IMR-90 (cell line): ENCODE results near the gene HECTD2. TPM values are rescaled to one million over a fixed set of nuclear protein-coding genes. Genes with fewer than 3 reads are reported as not detected.

ENCODE experiments used
- ATAC-seq: fragments of 200-7000 bp; cut with Tn5 transposase; 2 replicates; pipeline ENCODE4 v1.9.1; 2020; ENCODE audit warnings: low read depth, mild to moderate bottlenecking, moderate library complexity
- BruUV-seq: library from RNA; stranded (reverse); fragments of 400-500 nt; replicated peaks from 2 replicates; lab custom pipeline; 2021; lab: Mats Ljungman, UMichigan
- CTCF ChIA-PET: fragments of 300-600 bp; formaldehyde crosslinking; extraction: SDS; loops from one replicate; lab custom pipeline; 2021; ENCODE audit warnings: antibody characterized with exemption; lab: Yijun Ruan, JAX
- POLR2A ChIA-PET: fragments of 300-600 bp; sonication (Branson Sonifier 250); formaldehyde crosslinking; loops from one replicate; lab custom pipeline; 2022; ENCODE audit warnings: antibody characterized with exemption; ENCODE audit not compliant: unreplicated experiment; lab: Charles Lee
- DNase-seq: peaks from one replicate; pipeline ENCODE4 v3.0.0; 2013
- H2AFZ ChIP-seq: replicated peaks from 2 replicates; pipeline ENCODE3; 2013; ENCODE audit warnings: low read length, mild to moderate bottlenecking; ENCODE audit not compliant: poor library complexity
- H2AK5ac ChIP-seq: 2 replicates; pipeline ENCODE4 v1.6.1; 2013; ENCODE audit warnings: low read depth, low read length, inconsistent platforms
- H2AK9ac ChIP-seq: replicated peaks from 2 replicates; pipeline ENCODE3; 2013; ENCODE audit warnings: mild to moderate bottlenecking, low read depth, low read length, moderate library complexity; ENCODE audit not compliant: poor library complexity
- H2BK120ac ChIP-seq: 2 replicates; pipeline ENCODE4 v1.6.1; 2013; ENCODE audit warnings: low read depth, low read length, inconsistent platforms
- H2BK15ac ChIP-seq: 3 replicates; pipeline ENCODE4 v1.6.1; 2013; ENCODE audit warnings: low read depth, low read length, inconsistent platforms
- H2BK20ac ChIP-seq: 2 replicates; pipeline ENCODE4 v1.6.1; 2013; ENCODE audit warnings: low read depth, mild to moderate bottlenecking, inconsistent platforms, low read length, moderate library complexity
- H2BK5ac ChIP-seq: 2 replicates; pipeline ENCODE4 v1.6.1; 2013; ENCODE audit warnings: mild to moderate bottlenecking, low read depth, low read length, inconsistent platforms; ENCODE audit not compliant: poor library complexity, severe bottlenecking
- H3K14ac ChIP-seq: replicated peaks from 2 replicates; pipeline ENCODE4 v1.6.1; 2013; ENCODE audit warnings: low read depth, low read length, inconsistent platforms
- H3K18ac ChIP-seq: 2 replicates; pipeline ENCODE4 v1.6.1; 2013; ENCODE audit warnings: low read depth, low read length, control low read depth
- H3K23ac ChIP-seq: 2 replicates; pipeline ENCODE4 v1.6.1; 2013; ENCODE audit warnings: low read depth, low read length, inconsistent platforms
- H3K27ac ChIP-seq: 2 replicates; pipeline ENCODE4 v1.5.1; 2013; ENCODE audit warnings: mild to moderate bottlenecking, control low read depth, low read length; ENCODE audit not compliant: insufficient read depth
- H3K27me3 ChIP-seq: 2 replicates; pipeline ENCODE4 v1.6.1; 2013; ENCODE audit warnings: low read length; ENCODE audit not compliant: control insufficient read depth, insufficient read depth
- H3K36me3 ChIP-seq: 2 replicates; pipeline ENCODE4 v1.6.1; 2013; ENCODE audit warnings: low read length, mixed read lengths; ENCODE audit not compliant: control insufficient read depth, insufficient read depth
- H3K4ac ChIP-seq: 2 replicates; pipeline ENCODE4 v1.6.1; 2013; ENCODE audit warnings: low read depth, low read length, inconsistent platforms
- H3K4me1 ChIP-seq: 2 replicates; pipeline ENCODE4 v1.6.1; 2013; ENCODE audit warnings: low read length, mixed read lengths; ENCODE audit not compliant: control insufficient read depth, insufficient read depth
- H3K4me2 ChIP-seq: 2 replicates; pipeline ENCODE4 v1.6.1; 2013; ENCODE audit warnings: low read depth, mild to moderate bottlenecking, control low read depth, low read length, moderate library complexity
- H3K4me3 ChIP-seq: 2 replicates; pipeline ENCODE4 v1.5.1; 2013; ENCODE audit warnings: low read depth, mild to moderate bottlenecking, control low read depth, low read length, moderate library complexity; ENCODE audit not compliant: insufficient read depth
- H3K56ac ChIP-seq: 2 replicates; pipeline ENCODE4 v1.6.1; 2013; ENCODE audit warnings: low read length, inconsistent platforms; ENCODE audit not compliant: insufficient read depth; ENCODE audit errors: extremely low read depth
- H3K79me1 ChIP-seq, 2 experiments: 2 replicates each; pipeline ENCODE4 v1.6.1; 2013; ENCODE audit warnings: low read length in 2 of 2, inconsistent platforms in 1 of 2, low read depth in 1 of 2
- H3K9ac ChIP-seq: 2 replicates; pipeline ENCODE4 v1.6.1; 2013; ENCODE audit warnings: low read depth, low read length, control low read depth
- H3K9me1 ChIP-seq: 2 replicates; pipeline ENCODE4 v1.6.1; 2013; ENCODE audit warnings: low read length, inconsistent platforms; ENCODE audit not compliant: insufficient read depth
- H3K9me3 ChIP-seq: 2 replicates; pipeline ENCODE4 v1.6.1; 2013; ENCODE audit warnings: low read length; ENCODE audit not compliant: control insufficient read depth, insufficient read depth
- H4K20me1 ChIP-seq: 2 replicates; pipeline ENCODE4 v1.6.1; 2013; ENCODE audit warnings: low read length, inconsistent platforms; ENCODE audit not compliant: insufficient read depth
- H4K5ac ChIP-seq: 2 replicates; pipeline ENCODE4 v1.6.1; 2013; ENCODE audit warnings: mild to moderate bottlenecking, low read depth, low read length, control low read depth
- H4K8ac ChIP-seq, 2 experiments: 2 replicates each; pipeline ENCODE4 v1.6.1; 2013; ENCODE audit warnings: low read depth in 2 of 2, low read length in 2 of 2, control low read depth in 1 of 2, inconsistent platforms in 1 of 2
- H4K91ac ChIP-seq: 2 replicates; pipeline ENCODE4 v1.6.1; 2013; ENCODE audit warnings: low read depth, low read length, inconsistent platforms; ENCODE audit not compliant: insufficient read depth
- FOS ChIP-seq: fragments of 150-350 bp; IDR thresholded peaks from 2 replicates; pipeline ENCODE4 v1.6.1; 2016; ENCODE audit warnings: low read depth, low read length
- SMC3 ChIP-seq: fragments of 150-350 bp; IDR thresholded peaks from 2 replicates; pipeline ENCODE4 v1.6.1; 2016; ENCODE audit warnings: low read depth, mild to moderate bottlenecking, antibody characterized with exemption, low read length, moderate library complexity
- WGBS, 2 experiments: methylation state at CpG; one replicate each; pipeline versions ENCODE4 v1.1.5 to v1.1.7; 2013; ENCODE audit warnings: missing lambda C conversion rate in 2 of 2; ENCODE audit not compliant: insufficient read length in 1 of 2; ENCODE audit errors: extremely low coverage in 2 of 2; 5-methylcytosine and 5-hydroxymethylcytosine counted together
- dilution Hi-C: fragments of 300-500 bp; cut with HindIII; formaldehyde crosslinking; loops from one replicate; pipeline ENCODE4 v1.14.3; 2018; ENCODE audit warnings: low sequenced_read_pairs; ENCODE audit not compliant: unreplicated experiment
- in situ Hi-C: fragments of 300-500 bp; cut with MboI; formaldehyde crosslinking; loops from 3 replicates; pipeline ENCODE4 v1.14.3; 2019; ENCODE audit warnings: low sequenced_read_pairs, inconsistent platforms, mixed read lengths
- intact Hi-C: fragments of 100-400 bp; cut with micrococcal nuclease; formaldehyde crosslinking; loops from 2 replicates; pipeline ENCODE4 v1.10.0; 2022
- polyA plus RNA-seq, 3 experiments: library from polyadenylated mRNA; depleted of rRNA; stranded (reverse); fragments of >200 nt; gene quantifications; 2 replicates each; pipeline ENCODE4 v1.2.3, GENCODE V29; 2012; ENCODE audit warnings: low replicate concordance in 1 of 3
- total RNA-seq: library from RNA; depleted of rRNA; stranded (reverse); fragments of >200 nt; gene quantifications from 2 replicates; pipeline ENCODE4 v1.2.3, GENCODE V29; 2012

The HECTD2 gene
- total and polyA plus RNA-seq, 2 of the 4 experiments (the other 2 are of a cell fraction): 5.2 to 5.9 TPM

- TF ChIP-seq FOS (peak; percentile 35; the same call in 1 of the 2 replicates), SMC3 (no peak)
- H3K36me3 ChIP-seq: 0 out of 2 replicates have a peak, but pooled peaks cover 1% of the 10 kb centered on the region
- intact Hi-C loops (loop anchor here (5.0 kb wide), 1 partner anchor 118 kb away; the partner anchor contains the start of gene PPP1R3C), dilution Hi-C loops (no loop called here), in situ Hi-C loops (no loop called here)
- peak overlapping the region; percentile 32 to 71; a peak in 3 of 4 replicates for H4K8ac ChIP-seq
- peak overlapping the region; percentile 4; the same call in 1 of the 2 replicates for H3K23ac ChIP-seq
- peak overlapping the region; percentile 75 for H2BK120ac ChIP-seq
- no peaks in the 10 kb centered on the region for H3K79me1 ChIP-seq
- H2BK20ac ChIP-seq: peak overlapping the region; percentile 38; the same call in 1 of the 2 replicates
- peaks cover 4% of the 10 kb centered on the region for H3K9me1 ChIP-seq
- peak; percentile 55 for DNase-seq
- H4K91ac ChIP-seq: peak overlapping the region; percentile 73
- H3K4me2 ChIP-seq: peak overlapping the region; percentile 87
- H2BK5ac ChIP-seq: peak overlapping the region; percentile 63
- CTCF ChIA-PET: interaction anchor here (0.9 kb wide), 1 partner anchor 10 kb away, joined by 3 read pairs; no protein-coding TSS in a partner anchor
- BruUV-seq: no TSS peak
- no peak overlapping the region for H2BK15ac ChIP-seq
- H3K4me3 ChIP-seq: no peak overlapping the region
- WGBS, 2 experiments: no CpG with 5 or more reads among the region's 2 CpGs
- peak overlapping the region; percentile 26 for H3K4ac ChIP-seq
- H2AK5ac ChIP-seq: no peak overlapping the region
- POLR2A ChIA-PET: no interaction called here
- peak; percentile 33 for ATAC-seq
- no peaks in the 10 kb centered on the region for H4K20me1 ChIP-seq
- peak overlapping the region; percentile 84 for H4K5ac ChIP-seq
- H2AK9ac ChIP-seq: no peak overlapping the region
- peak overlapping the region; percentile 95 for H3K18ac ChIP-seq
- H3K9me3 ChIP-seq: no peaks in the 10 kb centered on the region
- H3K14ac ChIP-seq: no peak overlapping the region
- H2AFZ ChIP-seq: no peak overlapping the region
- H3K56ac ChIP-seq: peak overlapping the region; percentile 43; the same call in 1 of the 2 replicates
- H3K27ac ChIP-seq: peak overlapping the region; percentile 79; the same call in 1 of the 2 replicates
- peak overlapping the region; percentile 62; the same call in 1 of the 2 replicates for H3K9ac ChIP-seq
- H3K27me3 ChIP-seq: no peaks in the 10 kb centered on the region
- peaks cover 10% of the 10 kb centered on the region for H3K4me1 ChIP-seq
These were observed 103.7 kb downstream of the HECTD2 start for GRCh38 chr10:91513598-91514424.
